ENCODE measurements around the gene SFXN2.

SFXN2 gene

DNA sequence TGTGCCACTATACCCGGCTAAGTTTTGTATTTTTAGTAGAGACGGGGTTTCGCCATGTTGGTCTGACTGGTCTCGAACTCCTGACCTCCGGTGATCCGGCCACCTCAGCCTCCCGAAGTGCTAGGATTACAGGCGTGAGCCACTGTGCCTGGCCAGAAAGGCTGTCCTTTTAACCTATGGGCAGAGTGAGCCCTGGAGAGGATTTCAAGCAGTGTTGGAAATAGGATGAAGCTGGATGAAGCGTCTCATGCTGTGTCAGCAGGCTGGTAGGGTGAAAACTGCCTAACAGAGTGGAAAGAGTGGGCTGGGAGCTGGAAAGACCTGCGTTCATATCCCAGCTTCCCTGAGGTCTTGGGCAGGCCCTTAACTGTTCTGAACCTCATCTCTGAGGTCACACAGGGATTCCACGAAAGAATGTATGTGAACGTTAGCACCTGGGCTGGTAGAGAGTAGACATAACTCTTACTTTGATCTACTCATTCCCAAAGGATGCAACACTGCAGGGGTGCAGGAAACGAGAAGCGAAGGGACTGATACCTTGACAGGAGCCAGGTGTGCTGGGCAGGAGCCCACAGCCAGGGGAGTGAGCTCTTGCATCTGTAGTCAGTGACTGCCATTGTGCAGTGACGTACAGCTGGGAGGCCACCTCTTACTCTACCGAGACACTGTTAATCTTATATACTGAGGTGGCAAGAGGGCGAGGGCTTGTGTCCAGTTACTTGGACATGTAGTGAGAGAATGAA is 63.4 kb downstream of the SFXN2 start:
- DNase-seq (ENCODE audit: low read depth in 2 of 2), result no peak

DNA sequence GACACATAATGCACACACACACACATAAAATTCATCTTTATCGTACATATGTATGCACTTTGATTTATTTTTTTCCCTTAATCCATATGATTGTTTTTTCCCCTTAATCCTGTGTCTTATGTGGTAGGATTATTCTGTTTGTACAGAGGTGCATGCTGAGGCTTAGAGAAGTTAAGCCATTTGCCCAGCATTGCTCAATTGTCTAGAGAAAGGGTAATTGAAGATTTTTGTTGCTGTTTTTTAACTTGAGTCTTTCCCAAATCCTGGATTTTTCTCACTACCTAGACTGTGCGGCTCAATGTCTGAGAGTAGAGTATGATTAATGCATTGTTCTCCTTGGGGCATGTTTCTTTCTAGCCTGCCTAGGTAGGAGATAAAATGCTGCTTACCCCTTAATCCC is 64.3 kb downstream of the SFXN2 start:
- DNase-seq (ENCODE audit: low read depth in 2 of 2), result no peak

DNA sequence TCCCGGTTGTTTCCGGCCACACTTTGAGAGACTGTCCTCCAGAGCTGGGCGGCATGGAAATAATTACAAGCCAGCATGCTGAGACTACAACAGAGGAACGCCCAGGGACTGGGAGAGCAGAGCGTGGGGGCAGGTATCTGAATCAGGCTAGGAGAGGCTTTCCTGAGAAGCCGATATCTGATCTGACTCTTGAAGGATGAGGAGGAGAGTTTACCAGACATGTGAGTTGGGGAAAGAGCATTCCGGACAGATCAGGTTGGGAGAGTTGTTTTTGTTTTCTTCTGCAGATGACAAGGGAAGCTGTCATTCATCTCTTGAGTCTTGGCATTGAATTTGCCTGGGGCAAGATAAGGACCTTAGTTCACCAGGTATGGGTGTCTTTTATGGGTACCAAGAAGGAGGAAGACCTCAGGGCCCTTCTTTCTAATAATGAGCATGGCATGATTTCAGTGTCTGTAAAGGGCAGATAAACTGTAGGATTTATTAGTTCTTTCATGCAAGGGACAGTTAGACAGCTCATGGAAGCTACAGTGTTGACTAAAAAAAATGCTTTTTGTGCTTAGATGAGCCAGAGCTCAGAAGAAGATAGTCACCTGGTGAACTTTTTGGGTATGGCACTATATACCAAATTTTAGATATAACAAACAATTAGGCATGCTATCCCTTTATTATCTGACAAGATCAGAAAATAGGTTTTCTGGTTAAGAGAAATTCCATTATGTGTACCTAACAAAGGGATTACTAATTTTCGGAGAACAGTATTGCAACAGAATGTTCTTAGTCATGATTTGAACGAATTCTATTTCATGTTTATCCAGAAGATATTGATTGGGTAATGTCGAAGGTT is 65.5 kb downstream of the SFXN2 start:
- DNase-seq (ENCODE audit: low read depth in 2 of 2), result no peak

DNA sequence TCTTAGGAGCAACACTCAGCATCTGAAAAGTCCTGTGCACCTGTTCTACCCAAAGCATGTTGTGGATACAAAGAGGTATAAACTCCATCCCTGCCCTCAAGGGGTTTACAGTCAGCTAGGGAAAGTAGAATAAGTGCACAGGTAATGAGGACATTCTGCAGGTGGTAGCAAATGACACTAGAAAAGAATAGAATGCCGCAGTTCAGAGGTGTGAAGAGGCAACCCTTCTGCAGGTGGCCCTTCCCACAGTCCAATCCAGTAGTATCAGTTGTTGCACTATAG is 66.0 kb downstream of the SFXN2 start:
- DNase-seq (ENCODE audit: low read depth in 2 of 2), result no peak

DNA sequence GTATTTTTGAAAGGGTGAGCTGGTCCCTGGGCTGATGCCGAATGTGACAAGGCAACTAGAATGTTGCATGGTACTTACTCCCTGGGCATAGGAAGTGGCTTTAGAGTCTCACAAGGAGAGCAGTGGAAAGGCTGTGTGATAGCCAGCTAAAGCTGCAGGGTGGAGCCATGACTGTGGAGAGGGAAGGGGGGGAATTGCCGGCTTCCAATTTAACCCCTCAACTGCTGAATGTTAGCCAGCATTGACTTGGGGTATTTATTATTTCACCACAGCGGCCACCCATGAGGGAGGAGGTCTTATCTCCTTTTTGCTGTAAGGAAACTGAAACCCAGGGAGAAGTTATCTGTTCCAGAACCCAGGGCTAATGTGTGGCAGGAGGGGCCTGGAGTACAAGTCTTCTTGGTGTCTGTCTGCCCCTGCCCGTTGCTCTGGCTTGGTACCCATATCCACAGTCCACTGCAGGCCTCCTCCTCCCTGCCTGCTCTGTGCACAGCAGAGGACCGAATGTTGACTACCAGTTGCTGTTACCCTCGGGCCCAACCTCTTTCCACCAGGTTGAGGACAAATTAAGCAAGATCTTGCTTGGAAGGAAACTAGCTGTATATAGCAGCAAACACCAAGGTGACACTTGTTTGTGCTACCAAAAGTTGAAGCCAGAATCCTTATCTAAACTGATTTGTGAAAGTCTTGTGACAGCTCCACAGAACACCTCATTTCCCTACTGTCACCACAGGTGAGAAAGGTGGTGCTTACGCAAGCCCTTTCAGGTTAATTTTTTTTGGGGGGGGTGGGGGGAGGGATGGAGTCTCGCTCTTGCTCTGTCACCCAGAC is 66.9 kb downstream of the SFXN2 start:
- DNase-seq (ENCODE audit: low read depth in 2 of 2), result no peak

DNA sequence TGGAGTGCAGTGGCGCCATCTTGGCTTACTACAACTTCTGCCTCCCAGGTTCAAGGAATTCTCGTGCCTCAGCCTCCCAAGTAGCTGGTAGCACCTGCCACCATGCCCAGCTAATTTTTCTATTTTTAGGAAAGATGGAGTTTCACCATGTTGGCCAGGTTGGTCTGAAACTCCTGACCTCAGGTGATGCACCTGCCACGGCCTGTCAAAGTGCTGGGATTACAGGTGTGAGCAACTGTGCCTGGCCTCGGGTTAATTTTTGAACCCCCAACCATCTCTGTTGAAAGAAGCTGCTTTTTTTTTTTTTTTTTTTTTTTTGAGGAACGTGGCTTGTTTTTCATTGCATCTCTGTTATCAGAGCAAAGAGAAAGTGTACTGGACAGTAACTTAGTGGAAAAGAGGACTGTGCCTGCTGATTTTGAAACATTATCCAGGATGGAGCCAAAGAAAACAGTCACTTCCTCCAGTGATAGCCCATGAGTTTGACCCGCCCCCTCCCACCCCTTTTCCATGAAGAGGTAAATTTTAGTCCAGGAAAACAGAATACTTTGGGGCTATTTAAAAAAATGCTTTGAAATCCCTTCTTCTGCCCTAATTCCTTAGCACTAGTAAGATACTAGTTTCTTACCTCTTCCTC is 67.6 kb downstream of the SFXN2 start:
- no peak for DNase-seq (ENCODE audit: low read depth in 2 of 2)

GRCh38 chr10:102782673-102783551 is 68.5 kb downstream of the SFXN2 start:
- DNase-seq (ENCODE audit: low read depth in 2 of 2), result no peak

DNA sequence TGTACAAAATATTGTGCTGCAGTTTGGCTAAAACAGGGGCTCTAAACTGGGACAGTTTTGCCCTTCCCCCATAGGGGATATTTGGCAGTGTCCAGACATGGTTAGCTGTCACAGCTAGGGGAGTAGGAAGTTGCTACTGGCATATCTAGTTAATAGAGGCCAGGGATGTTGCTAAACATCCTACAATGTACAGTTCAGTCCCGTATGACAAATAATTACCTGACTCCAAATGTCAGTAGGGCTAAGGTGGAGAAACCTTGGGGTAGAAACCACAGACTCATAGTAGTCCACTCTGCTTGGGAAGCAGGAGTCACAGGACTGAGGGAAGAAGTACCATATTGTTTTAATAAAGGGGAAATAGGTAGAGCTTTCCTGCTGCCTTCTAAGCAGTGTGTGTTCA is 69.1 kb downstream of the SFXN2 start:
- no peak for DNase-seq (ENCODE audit: low read depth in 2 of 2)

DNA sequence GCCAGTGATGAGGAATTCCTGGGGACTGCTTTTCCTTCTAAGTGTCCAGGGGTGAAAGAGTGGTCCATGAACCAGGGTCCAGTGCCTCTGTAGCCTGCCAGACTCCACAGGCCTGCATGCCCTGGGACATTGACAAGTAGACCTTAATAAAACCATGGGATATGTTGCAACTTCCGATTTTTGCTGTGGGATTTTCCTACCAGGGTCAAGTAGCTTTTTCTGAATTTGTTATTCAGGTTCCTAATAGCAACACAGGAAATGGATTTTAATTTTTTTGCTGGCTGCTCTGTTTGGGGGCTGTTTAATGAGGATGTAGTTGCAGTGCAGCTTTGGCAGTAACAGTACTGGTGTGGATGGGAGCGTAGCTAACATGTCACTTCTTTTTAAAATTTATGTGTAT is 71.4 kb downstream of the SFXN2 start:
- DNase-seq (ENCODE audit: low read depth in 2 of 2), result no peak

DNA sequence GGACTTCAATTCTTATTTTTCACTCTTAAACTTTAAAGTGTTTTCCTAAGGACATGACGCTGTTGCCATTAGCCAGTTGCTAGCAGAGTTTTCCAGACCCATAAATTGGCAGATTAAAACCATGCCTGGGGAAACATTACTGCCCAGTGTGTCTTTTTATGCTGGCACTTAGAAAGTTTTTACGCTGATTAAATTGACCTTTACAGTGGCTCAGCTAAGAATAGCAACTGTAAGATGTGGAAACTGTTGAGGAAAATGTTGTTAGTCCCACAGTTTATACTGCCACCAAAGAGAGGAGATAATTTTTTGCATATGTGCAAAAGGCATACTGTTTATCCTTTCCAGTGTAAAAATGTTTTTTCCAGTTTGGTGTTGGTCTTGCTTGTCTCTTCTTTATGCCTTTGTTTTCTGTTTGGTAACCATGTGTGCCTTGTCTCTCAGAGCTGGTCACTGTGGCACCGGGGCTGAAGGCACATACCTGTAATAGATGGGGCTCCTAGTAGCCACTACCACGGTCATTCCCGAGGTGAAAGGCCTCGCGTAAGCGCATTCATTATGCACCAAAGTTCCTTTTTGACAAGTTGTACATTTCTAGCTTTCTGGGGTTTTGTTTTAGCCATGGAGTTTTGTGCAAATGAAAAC is 77.4 kb downstream of the SFXN2 start:
- no peak for DNase-seq (ENCODE audit: low read depth in 2 of 2)
